SK-N-SH (cell line): ENCODE measurements around the gene STUB1.

Source experiments
- FOXJ3 ChIP-seq: sonication (generic); formaldehyde crosslinking; IDR thresholded peaks from 2 replicates; pipeline ENCODE4 v1.5.1; 2020; ENCODE audit warnings: mild to moderate bottlenecking, missing genetic modification reagents
- FOXM1 ChIP-seq: IDR thresholded peaks from 2 replicates; pipeline ENCODE4 v1.4.0; 2012; ENCODE audit warnings: low read depth, mild to moderate bottlenecking
- GABPA ChIP-seq: IDR thresholded peaks from 2 replicates; pipeline ENCODE4 v1.4.0; 2012; ENCODE audit warnings: low read depth, mild to moderate bottlenecking
- MXI1 ChIP-seq: IDR thresholded peaks from 2 replicates; pipeline ENCODE4 v1.6.1; 2012; ENCODE audit warnings: mild to moderate bottlenecking, low read depth, low read length, improper control_type of control experiment
- NRF1 ChIP-seq: IDR thresholded peaks from 2 replicates; pipeline ENCODE4 v1.6.1; 2012; ENCODE audit warnings: low read depth, mild to moderate bottlenecking, low read length
- RAD21 ChIP-seq: IDR thresholded peaks from 2 replicates; pipeline ENCODE4 v1.6.1; 2012; ENCODE audit warnings: mild to moderate bottlenecking, low read length
- TAF1 ChIP-seq: IDR thresholded peaks from 2 replicates; pipeline ENCODE4 v1.6.1; 2012; ENCODE audit warnings: low read depth, mild to moderate bottlenecking, low read length, moderate library complexity, borderline replicate concordance
- TCF12 ChIP-seq: IDR thresholded peaks from 2 replicates; pipeline ENCODE4 v1.4.0; 2012
- YY1 ChIP-seq: IDR thresholded peaks from 2 replicates; pipeline ENCODE4 v1.4.0; 2012; ENCODE audit warnings: low read depth, mild to moderate bottlenecking
- TF ChIP-seq, protein P1 (sequence below): IDR thresholded peaks from 2 replicates; pipeline ENCODE4 v1.4.0; 2012; ENCODE audit warnings: low read depth, borderline replicate concordance
- TF ChIP-seq, protein P2 (sequence below): fragments of 200-600 bp; sonication (generic); IDR thresholded peaks from 2 replicates; pipeline ENCODE4 v1.6.1; 2017; ENCODE audit warnings: antibody characterized with exemption, mild to moderate bottlenecking, moderate library complexity
- TF ChIP-seq, protein P3 (sequence below): IDR thresholded peaks from 2 replicates; pipeline ENCODE4; 2012
- TF ChIP-seq, protein P4 (sequence below): IDR thresholded peaks from 2 replicates; pipeline ENCODE4 v1.4.0; 2012; ENCODE audit warnings: low read depth, borderline replicate concordance
- TF ChIP-seq, protein P5 (sequence below): IDR thresholded peaks from 2 replicates; pipeline ENCODE4 v1.4.0; 2012; ENCODE audit warnings: low read depth

DNA sequence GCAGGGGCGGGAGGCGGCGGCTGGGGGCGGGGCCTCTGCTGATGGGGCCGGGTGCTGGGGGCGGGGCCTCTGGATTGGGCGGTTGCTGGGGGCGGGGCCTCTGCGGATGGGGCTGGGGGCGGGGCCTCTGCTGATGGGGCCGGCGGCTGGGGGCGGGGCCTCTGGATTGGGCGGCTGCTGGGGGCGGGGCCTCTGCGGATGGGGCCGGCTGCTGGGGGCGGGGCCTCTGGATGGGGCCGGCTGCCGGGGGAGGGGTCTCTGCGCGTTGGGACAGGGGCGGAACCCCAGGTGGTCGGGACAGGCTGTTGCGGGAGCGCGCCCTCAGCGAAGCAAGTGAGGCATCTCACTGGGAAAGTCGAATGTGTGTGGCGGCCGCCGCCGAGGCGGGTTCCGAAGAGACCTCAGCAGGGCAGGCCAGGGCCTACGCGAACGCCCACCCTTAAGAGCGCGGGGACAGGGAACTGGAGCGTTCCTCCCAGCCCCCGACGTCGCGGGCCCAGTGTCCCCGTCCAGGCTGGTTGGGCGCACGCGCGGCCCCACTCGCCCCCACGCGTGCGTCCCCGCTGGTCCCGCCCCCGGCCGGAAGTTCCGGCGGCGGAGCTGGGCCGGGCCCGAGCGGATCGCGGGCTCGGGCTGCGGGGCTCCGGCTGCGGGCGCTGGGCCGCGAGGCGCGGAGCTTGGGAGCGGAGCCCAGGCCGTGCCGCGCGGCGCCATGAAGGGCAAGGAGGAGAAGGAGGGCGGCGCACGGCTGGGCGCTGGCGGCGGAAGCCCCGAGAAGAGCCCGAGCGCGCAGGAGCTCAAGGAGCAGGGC is at the start of gene STUB1:
- TF ChIP-seq, protein P1, sequence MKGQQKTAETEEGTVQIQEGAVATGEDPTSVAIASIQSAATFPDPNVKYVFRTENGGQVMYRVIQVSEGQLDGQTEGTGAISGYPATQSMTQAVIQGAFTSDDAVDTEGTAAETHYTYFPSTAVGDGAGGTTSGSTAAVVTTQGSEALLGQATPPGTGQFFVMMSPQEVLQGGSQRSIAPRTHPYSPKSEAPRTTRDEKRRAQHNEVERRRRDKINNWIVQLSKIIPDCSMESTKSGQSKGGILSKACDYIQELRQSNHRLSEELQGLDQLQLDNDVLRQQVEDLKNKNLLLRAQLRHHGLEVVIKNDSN = no peak
- no peak for TF ChIP-seq FOXJ3 (CRISPR knock-in tag)
- TF ChIP-seq, protein P2, sequence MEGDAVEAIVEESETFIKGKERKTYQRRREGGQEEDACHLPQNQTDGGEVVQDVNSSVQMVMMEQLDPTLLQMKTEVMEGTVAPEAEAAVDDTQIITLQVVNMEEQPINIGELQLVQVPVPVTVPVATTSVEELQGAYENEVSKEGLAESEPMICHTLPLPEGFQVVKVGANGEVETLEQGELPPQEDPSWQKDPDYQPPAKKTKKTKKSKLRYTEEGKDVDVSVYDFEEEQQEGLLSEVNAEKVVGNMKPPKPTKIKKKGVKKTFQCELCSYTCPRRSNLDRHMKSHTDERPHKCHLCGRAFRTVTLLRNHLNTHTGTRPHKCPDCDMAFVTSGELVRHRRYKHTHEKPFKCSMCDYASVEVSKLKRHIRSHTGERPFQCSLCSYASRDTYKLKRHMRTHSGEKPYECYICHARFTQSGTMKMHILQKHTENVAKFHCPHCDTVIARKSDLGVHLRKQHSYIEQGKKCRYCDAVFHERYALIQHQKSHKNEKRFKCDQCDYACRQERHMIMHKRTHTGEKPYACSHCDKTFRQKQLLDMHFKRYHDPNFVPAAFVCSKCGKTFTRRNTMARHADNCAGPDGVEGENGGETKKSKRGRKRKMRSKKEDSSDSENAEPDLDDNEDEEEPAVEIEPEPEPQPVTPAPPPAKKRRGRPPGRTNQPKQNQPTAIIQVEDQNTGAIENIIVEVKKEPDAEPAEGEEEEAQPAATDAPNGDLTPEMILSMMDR = no peak
- TF ChIP-seq TCF12 = no peak
- no peak for TF ChIP-seq RAD21
- TF ChIP-seq, protein P3, sequence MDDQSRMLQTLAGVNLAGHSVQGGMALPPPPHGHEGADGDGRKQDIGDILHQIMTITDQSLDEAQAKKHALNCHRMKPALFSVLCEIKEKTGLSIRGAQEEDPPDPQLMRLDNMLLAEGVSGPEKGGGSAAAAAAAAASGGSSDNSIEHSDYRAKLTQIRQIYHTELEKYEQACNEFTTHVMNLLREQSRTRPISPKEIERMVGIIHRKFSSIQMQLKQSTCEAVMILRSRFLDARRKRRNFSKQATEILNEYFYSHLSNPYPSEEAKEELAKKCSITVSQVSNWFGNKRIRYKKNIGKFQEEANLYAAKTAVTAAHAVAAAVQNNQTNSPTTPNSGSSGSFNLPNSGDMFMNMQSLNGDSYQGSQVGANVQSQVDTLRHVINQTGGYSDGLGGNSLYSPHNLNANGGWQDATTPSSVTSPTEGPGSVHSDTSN = peak; percentile 22; the same call in 1 of the 2 replicates
- TF ChIP-seq, protein P4, sequence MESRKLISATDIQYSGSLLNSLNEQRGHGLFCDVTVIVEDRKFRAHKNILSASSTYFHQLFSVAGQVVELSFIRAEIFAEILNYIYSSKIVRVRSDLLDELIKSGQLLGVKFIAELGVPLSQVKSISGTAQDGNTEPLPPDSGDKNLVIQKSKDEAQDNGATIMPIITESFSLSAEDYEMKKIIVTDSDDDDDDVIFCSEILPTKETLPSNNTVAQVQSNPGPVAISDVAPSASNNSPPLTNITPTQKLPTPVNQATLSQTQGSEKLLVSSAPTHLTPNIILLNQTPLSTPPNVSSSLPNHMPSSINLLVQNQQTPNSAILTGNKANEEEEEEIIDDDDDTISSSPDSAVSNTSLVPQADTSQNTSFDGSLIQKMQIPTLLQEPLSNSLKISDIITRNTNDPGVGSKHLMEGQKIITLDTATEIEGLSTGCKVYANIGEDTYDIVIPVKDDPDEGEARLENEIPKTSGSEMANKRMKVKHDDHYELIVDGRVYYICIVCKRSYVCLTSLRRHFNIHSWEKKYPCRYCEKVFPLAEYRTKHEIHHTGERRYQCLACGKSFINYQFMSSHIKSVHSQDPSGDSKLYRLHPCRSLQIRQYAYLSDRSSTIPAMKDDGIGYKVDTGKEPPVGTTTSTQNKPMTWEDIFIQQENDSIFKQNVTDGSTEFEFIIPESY = no peak
- peak; percentile 28; the same call in 1 of the 2 replicates for TF ChIP-seq MXI1
- no peak for TF ChIP-seq FOXM1
- peak; percentile 41; the same call in 1 of the 2 replicates for TF ChIP-seq TAF1
- TF ChIP-seq GABPA = peak; percentile 79
- TF ChIP-seq, protein P5, sequence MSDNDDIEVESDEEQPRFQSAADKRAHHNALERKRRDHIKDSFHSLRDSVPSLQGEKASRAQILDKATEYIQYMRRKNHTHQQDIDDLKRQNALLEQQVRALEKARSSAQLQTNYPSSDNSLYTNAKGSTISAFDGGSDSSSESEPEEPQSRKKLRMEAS = peak; percentile 67
- peak; percentile 75 for TF ChIP-seq NRF1
- no peak for TF ChIP-seq YY1
